Loucy (cell line): Measurements from ENCODE around the gene ARAF.
A peak's percentile ranks its signal among the peaks of the same experiment; 100 is the strongest.

Experiments used
- H2AFZ ChIP-seq: fragments of 200-600 bp; sonication (generic); 2 replicates; pipeline ENCODE4 v1.6.0; 2016; ENCODE audit warnings: antibody characterized with exemption, mild to moderate bottlenecking, low read length, moderate library complexity
- H3F3A ChIP-seq: fragments of 200-600 bp; 2 replicates; pipeline ENCODE4 v1.6.0; 2016; ENCODE audit warnings: antibody characterized with exemption, low read depth, mild to moderate bottlenecking
- H3K27me3 ChIP-seq: fragments of 200-600 bp; sonication (generic); 2 replicates; pipeline ENCODE4 v1.6.1; 2014; ENCODE audit warnings: low read length, mild to moderate bottlenecking; ENCODE audit not compliant: insufficient read depth, poor library complexity, severe bottlenecking
- H3K36me3 ChIP-seq: fragments of 200-600 bp; sonication (generic); 2 replicates; pipeline ENCODE4 v1.6.1; 2016; ENCODE audit warnings: low read length; ENCODE audit not compliant: insufficient read depth
- H3K4me1 ChIP-seq: fragments of 200-600 bp; sonication (generic); 2 replicates; pipeline ENCODE4 v1.5.1; 2014; ENCODE audit warnings: low read length, mild to moderate bottlenecking; ENCODE audit not compliant: insufficient read depth, poor library complexity, severe bottlenecking
- H3K4me2 ChIP-seq: fragments of 200-600 bp; sonication (generic); 2 replicates; pipeline ENCODE4 v1.6.0; 2014; ENCODE audit warnings: antibody characterized with exemption, low read length, low read depth, mild to moderate bottlenecking; ENCODE audit not compliant: poor library complexity, severe bottlenecking
- H3K4me3 ChIP-seq: fragments of 200-600 bp; sonication (generic); 2 replicates; pipeline ENCODE4 v1.5.1; 2014; ENCODE audit warnings: low read length, mild to moderate bottlenecking, mixed read lengths; ENCODE audit not compliant: poor library complexity, severe bottlenecking
- H3K79me2 ChIP-seq: fragments of 200-600 bp; sonication (generic); 2 replicates; pipeline ENCODE4 v1.6.1; 2014; ENCODE audit warnings: low read length; ENCODE audit not compliant: insufficient read depth
- H3K9ac ChIP-seq: fragments of 200-600 bp; sonication (generic); 2 replicates; pipeline ENCODE4 v1.6.0; 2014; ENCODE audit warnings: mild to moderate bottlenecking, low read depth, low read length, moderate library complexity; ENCODE audit not compliant: poor library complexity, severe bottlenecking
- H3K9me2 ChIP-seq: fragments of 200-600 bp; sonication (generic); replicated peaks from 2 replicates; pipeline ENCODE4 v1.6.1; 2016; ENCODE audit warnings: low read depth, low read length, mixed read lengths
- H3K9me3 ChIP-seq: fragments of 200-600 bp; sonication (generic); 2 replicates; pipeline ENCODE4 v1.6.1; 2014; ENCODE audit warnings: mild to moderate bottlenecking, antibody characterized with exemption, low read length, low read depth; ENCODE audit not compliant: insufficient read depth
- H4K20me1 ChIP-seq: fragments of 200-600 bp; sonication (generic); 2 replicates; pipeline ENCODE4 v1.6.0; 2014; ENCODE audit warnings: antibody characterized with exemption, low read length, mild to moderate bottlenecking; ENCODE audit not compliant: insufficient read depth, poor library complexity, severe bottlenecking
- CTCF ChIP-seq: fragments of 200-600 bp; sonication (generic); conservative IDR thresholded peaks from 2 replicates; pipeline ENCODE4 v1.5.1; 2014; ENCODE audit warnings: mild to moderate bottlenecking, antibody characterized with exemption, low read length
- EZH2phosphoT487 ChIP-seq: fragments of 200-600 bp; IDR thresholded peaks from 2 replicates; pipeline ENCODE4 v1.6.1; 2018; ENCODE audit warnings: antibody characterized with exemption, mild to moderate bottlenecking, moderate library complexity, borderline replicate concordance

ARAF gene

GRCh38 chrX:47556045-47556623 is 4.9 kb upstream of the ARAF start:
- Histone ChIP-seq H3K9ac (peak overlapping the region; percentile 84), H3K4me1 (peaks cover 16% of the 10 kb centered on the region), H3K4me3 (peak overlapping the region; percentile 82), H3K9me3 (no peaks in the 10 kb centered on the region), H4K20me1 (no peaks in the 10 kb centered on the region), H3K4me2 (peak overlapping the region; percentile 89), H3K27me3 (no peaks in the 10 kb centered on the region), H3K79me2 (peaks cover 8% of the 10 kb centered on the region; the same call in 1 of the 2 replicates), H2AFZ (peak overlapping the region; percentile 82), H3K9me2 (no peaks in the 10 kb centered on the region), H3K36me3 (no peaks in the 10 kb centered on the region), H3F3A (no peaks in the 10 kb centered on the region)
- no peak for TF ChIP-seq CTCF
- no peak for TF ChIP-seq EZH2phosphoT487

- no peaks in the 10 kb centered on the region for H3K9me2 ChIP-seq
- H3K4me2 ChIP-seq: no peak overlapping the region
- H3K27me3 ChIP-seq: no peaks in the 10 kb centered on the region
- H3K9me3 ChIP-seq: no peaks in the 10 kb centered on the region
- no peak overlapping the region for H3K4me3 ChIP-seq
- no peak for TF ChIP-seq CTCF
- TF ChIP-seq EZH2phosphoT487: no peak
- H3F3A ChIP-seq: no peaks in the 10 kb centered on the region
- H3K36me3 ChIP-seq: peaks cover 6% of the 10 kb centered on the region; the same call in 1 of the 2 replicates
- peaks cover 18% of the 10 kb centered on the region for H3K4me1 ChIP-seq
- H4K20me1 ChIP-seq: peaks cover 12% of the 10 kb centered on the region
- peaks cover 28% of the 10 kb centered on the region for H3K79me2 ChIP-seq
- H3K9ac ChIP-seq: no peak overlapping the region
- no peak overlapping the region for H2AFZ ChIP-seq
These were observed 2.6 kb upstream of the ARAF start for GRCh38 chrX:47558436-47558835.

- peak overlapping the region; percentile 95 for H3K4me3 ChIP-seq
- peak overlapping the region; percentile 84 for H3K9ac ChIP-seq
- H3K4me1 ChIP-seq: peaks cover 22% of the 10 kb centered on the region
These were observed 649 bp upstream of the ARAF start for GRCh38 chrX:47560179-47560933.

More at GRCh38 chrX:47560179-47560933, 649 bp upstream of the ARAF start:
- peak overlapping the region; percentile 66 for H3K4me2 ChIP-seq
- H3F3A ChIP-seq: no peaks in the 10 kb centered on the region
- no peak overlapping the region for H2AFZ ChIP-seq
- no peaks in the 10 kb centered on the region for H3K9me3 ChIP-seq
- peaks cover 8% of the 10 kb centered on the region; the same call in 1 of the 2 replicates for H3K36me3 ChIP-seq
- H4K20me1 ChIP-seq: peaks cover 12% of the 10 kb centered on the region
- peaks cover 34% of the 10 kb centered on the region for H3K79me2 ChIP-seq
- H3K27me3 ChIP-seq: no peaks in the 10 kb centered on the region
- TF ChIP-seq CTCF (no peak), EZH2phosphoT487 (no peak)
- H3K9me2 ChIP-seq: no peaks in the 10 kb centered on the region
